NCI-H2196 (cell line): Measurements from ENCODE around the gene CECR2.

Source experiments
- DNase-seq: peaks from one replicate; lab custom pipeline; 2025; ENCODE audit not compliant: unreplicated experiment; lab: John Stamatoyannopoulos, UW

Gene CECR2

DNA sequence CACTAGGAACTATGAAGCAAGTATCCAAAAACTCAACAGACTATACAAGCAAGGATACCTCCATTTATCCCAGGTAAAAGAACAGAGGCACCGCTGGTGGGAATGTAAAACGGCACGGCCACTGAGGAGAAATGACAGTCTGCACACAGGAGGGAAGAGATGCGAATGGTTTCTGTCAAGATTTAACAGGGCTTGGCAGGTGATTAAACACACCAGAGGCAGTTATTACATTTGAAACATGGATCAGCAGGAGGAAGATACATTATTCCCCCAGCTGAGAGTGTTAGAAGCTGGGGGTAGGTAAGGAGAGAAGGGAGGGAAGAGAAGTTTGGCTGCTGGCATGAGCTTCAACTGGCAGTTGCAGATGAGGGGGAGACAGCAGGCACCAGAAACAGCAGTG, 229.1 kb downstream of the CECR2 start:
- DNase-seq, result no peak

DNA sequence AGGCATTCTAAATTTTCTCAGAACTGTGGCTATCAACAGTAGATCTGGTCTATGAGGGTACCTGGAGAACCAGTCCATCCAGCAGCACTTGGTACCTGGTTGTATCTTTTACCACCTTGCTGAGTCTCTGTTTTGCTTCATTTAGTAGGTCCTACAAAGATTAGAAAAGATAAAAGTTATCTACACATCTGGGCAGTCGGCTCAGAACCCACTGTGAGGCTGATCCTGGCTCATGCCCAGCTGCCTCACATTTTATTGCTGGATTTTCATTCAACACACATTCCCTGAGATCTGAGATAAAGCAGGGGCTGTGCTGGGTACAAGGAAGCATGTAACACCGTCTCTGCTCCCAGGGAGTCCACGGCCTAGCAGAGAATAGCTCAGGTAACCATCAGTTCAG, 231.8 kb downstream of the CECR2 start:
- no peak for DNase-seq

DNA sequence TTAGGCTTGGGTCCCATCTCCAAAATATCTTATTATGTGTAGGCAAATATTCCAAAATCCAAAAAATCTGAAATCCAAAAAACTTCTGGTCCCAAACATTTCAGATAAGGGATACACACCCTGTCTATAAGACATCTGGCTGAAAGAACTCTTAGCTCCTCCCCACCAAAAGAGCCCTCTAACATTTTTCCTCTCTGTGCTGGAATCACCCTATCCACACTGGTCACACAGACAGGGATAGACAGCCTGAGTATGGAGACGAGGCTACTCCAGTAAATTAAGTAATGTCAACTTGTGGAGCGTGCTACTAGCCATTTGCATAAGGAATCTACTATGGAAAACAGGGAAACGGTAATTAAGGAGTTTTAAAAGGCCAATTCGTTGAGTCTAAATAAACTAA, 234.4 kb downstream of the CECR2 start:
- DNase-seq, result no peak

DNA sequence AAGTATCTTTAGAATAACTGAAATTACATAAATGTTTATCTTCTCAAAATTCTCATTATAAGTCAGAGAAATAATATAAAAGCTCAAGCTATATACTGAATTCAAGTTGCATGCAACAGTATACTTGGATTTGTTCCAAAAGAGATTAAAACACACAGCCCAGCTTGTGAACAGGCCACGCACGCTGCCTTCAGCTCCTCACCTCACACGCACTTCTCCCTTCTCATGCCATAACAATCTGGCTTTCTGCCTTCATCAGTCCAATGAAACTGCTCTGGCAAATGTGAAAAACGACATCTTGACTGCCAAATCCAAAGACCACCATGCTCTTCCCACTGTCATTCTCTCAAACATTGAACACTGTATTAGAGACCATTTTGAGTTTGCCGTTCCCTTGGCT, 237.2 kb downstream of the CECR2 start:
- DNase-seq, result no peak
